Measurements from ENCODE around the gene C1orf105.

C1orf105 gene

GRCh38 chr1:172399756-172400721 is 20.4 kb upstream of the C1orf105 start:
- TF ChIP-seq CTCF (IDR thresholded peaks at IDR 0.05; ENCODE audit: low read length, missing control alignments): no peak
- no peak for DNase-seq (ENCODE audit: low read depth)
- no peak overlapping the region for H3K4me3 ChIP-seq (replicated peaks; ENCODE audit: low read depth, low read length)

- no peak overlapping the region for H3K4me3 ChIP-seq (replicated peaks; ENCODE audit: low read depth, low read length)
- TF ChIP-seq CTCF (IDR thresholded peaks at IDR 0.05; ENCODE audit: low read length, missing control alignments): no peak
- DNase-seq (ENCODE audit: low read depth): no peak
These were observed 19.8 kb upstream of the C1orf105 start for GRCh38 chr1:172400722-172401105.

- H3K4me3 ChIP-seq (replicated peaks; ENCODE audit: low read depth, low read length): no peak overlapping the region
- no peak for DNase-seq (ENCODE audit: low read depth)
- no peak for TF ChIP-seq CTCF (IDR thresholded peaks at IDR 0.05; ENCODE audit: low read length, missing control alignments)
These were observed 19.0 kb upstream of the C1orf105 start for GRCh38 chr1:172401477-172401876.

- DNase-seq (ENCODE audit: low read depth): no peak
- H3K4me3 ChIP-seq (replicated peaks; ENCODE audit: low read depth, low read length): no peak overlapping the region
- peak; percentile 29 for TF ChIP-seq CTCF (IDR thresholded peaks at IDR 0.05; ENCODE audit: low read length, missing control alignments)
These were observed 18.6 kb upstream of the C1orf105 start for GRCh38 chr1:172401892-172402291.

GRCh38 chr1:172402878-172403569 is 17.5 kb upstream of the C1orf105 start:
- DNase-seq (ENCODE audit: low read depth): no peak
- no peak overlapping the region for H3K4me3 ChIP-seq (replicated peaks; ENCODE audit: low read depth, low read length)
- no peak for TF ChIP-seq CTCF (IDR thresholded peaks at IDR 0.05; ENCODE audit: low read length, missing control alignments)

- TF ChIP-seq CTCF (IDR thresholded peaks at IDR 0.05; ENCODE audit: low read length, missing control alignments): no peak
- H3K4me3 ChIP-seq (replicated peaks; ENCODE audit: low read depth, low read length): no peak overlapping the region
- no peak for DNase-seq (ENCODE audit: low read depth)
These were observed 16.4 kb upstream of the C1orf105 start for GRCh38 chr1:172404121-172404520.
